OCI-LY7 (cell line): ENCODE data around the gene UGT1A10.

Experiments
- CTCF ChIP-seq: fragments of 200-600 bp; sonication (generic); conservative IDR thresholded peaks from 2 replicates; pipeline ENCODE4 v1.5.1; 2014; ENCODE audit warnings: mild to moderate bottlenecking, antibody characterized with exemption, low read length, moderate library complexity, mixed read lengths
- EZH2phosphoT487 ChIP-seq: fragments of 200-600 bp; sonication (generic); IDR thresholded peaks from 2 replicates; pipeline ENCODE4 v1.6.1; 2018; ENCODE audit warnings: low read depth, borderline replicate concordance, mild to moderate bottlenecking, mixed run types, antibody characterized with exemption, low read length, moderate library complexity, mixed read lengths

- TF ChIP-seq EZH2phosphoT487 = no peak
- TF ChIP-seq CTCF = no peak
These were observed 55.5 kb downstream of the UGT1A10 start for GRCh38 chr2:233691443-233692433.
